Breast epithelium (tissue), 4 donors: ENCODE measurements around the gene ZMIZ2. TPM values are rescaled to one million over a fixed set of nuclear protein-coding genes. Genes with fewer than 3 reads are reported as not detected.
"Not testable (repeated sequence)": the region's sequence is repeated elsewhere in the genome, so short reads cannot be mapped to it uniquely, and the experiment has no call there.

ENCODE experiments used
- DNase-seq, 2 donors: peaks; one replicate each; pipeline ENCODE4 v3.0.0-alpha.2; 2019; ENCODE audit warnings: low spot score in 2 of 2
- H3K27ac ChIP-seq, 2 donors: fragments of 200-600 bp; sonication (generic) in 1 of 2; one replicate each; pipeline ENCODE4 v1.5.1; 2016 to 2019; ENCODE audit warnings: mild to moderate bottlenecking in 1 of 2
- H3K27me3 ChIP-seq, 2 donors: fragments of 200-600 bp; sonication (generic) in 1 of 2; one replicate each; pipeline versions ENCODE4 v1.5.1 to v1.6.0; 2017 to 2019; ENCODE audit warnings: control low read depth in 1 of 2, mild to moderate bottlenecking in 1 of 2
- H3K36me3 ChIP-seq: fragments of 200-600 bp; one replicate; pipeline ENCODE4 v1.5.1; 2019
- H3K4me1 ChIP-seq, 2 donors: fragments of 200-600 bp; sonication (generic); one replicate each; pipeline ENCODE4 v1.5.1; 2016 to 2019; ENCODE audit warnings: control low read depth in 1 of 2
- H3K4me3 ChIP-seq, 3 donors: fragments of 200-600 bp; sonication (generic); 1 replicate in 2 of 3; 2 replicates in 1 of 3; pipeline ENCODE4 v1.5.1; 2016 to 2019; ENCODE audit warnings: mild to moderate bottlenecking in 3 of 3, moderate library complexity in 2 of 3
- H3K9me3 ChIP-seq, 2 donors: fragments of 200-600 bp; sonication (generic) in 1 of 2; one replicate each; pipeline ENCODE4 v1.5.1; 2016 to 2019; ENCODE audit warnings: control low read depth in 1 of 2
- CTCF ChIP-seq, 3 donors: fragments of 450-650 bp; IDR thresholded peaks; one replicate each; pipeline ENCODE4 v1.5.1; 2016 to 2017; ENCODE audit warnings: antibody characterized with exemption in 3 of 3, mild to moderate bottlenecking in 3 of 3, moderate library complexity in 3 of 3
- POLR2A ChIP-seq: fragments of 450-650 bp; IDR thresholded peaks from one replicate; pipeline ENCODE4 v1.6.1; 2016; ENCODE audit warnings: antibody characterized with exemption, mild to moderate bottlenecking, moderate library complexity
- POLR2AphosphoS5 ChIP-seq, 3 donors: sonication (generic); formaldehyde crosslinking; IDR thresholded peaks; one replicate each; pipeline ENCODE4 v1.6.1; 2017; ENCODE audit warnings: antibody characterized with exemption in 3 of 3
- intact Hi-C: fragments of 100-400 bp; cut with DNase I; formaldehyde crosslinking; loops from one replicate; pipeline ENCODE4 v1.15.1; 2023; ENCODE audit warnings: low total_unique reads
- total RNA-seq, 3 donors: library from RNA; depleted of rRNA; stranded (reverse); fragments of >200 nt; gene quantifications; one replicate each; pipeline ENCODE4 v1.1.0, GENCODE V29; 2016

ZMIZ2 gene
- total RNA-seq, 3 donors from 2014 or later, result 12.5 to 30.1 (median 23.6) TPM

- H3K27me3 ChIP-seq, result no peaks in the 10 kb centered on the region
- intact Hi-C loops, result no loop called here
Measured at GRCh38 chr7:44716205-44716604, 32.4 kb upstream of the ZMIZ2 start.

GRCh38 chr7:44720301-44720700 lies 28.3 kb upstream of the ZMIZ2 start:
- Histone ChIP-seq H3K4me1 (no peaks in the 10 kb centered on the region), H3K9me3 (peaks cover 0 to 9% of the 10 kb centered on the region in 2 donors), H3K27ac (no peak overlapping the region), H3K36me3 (no peaks in the 10 kb centered on the region), H3K27me3 (no peaks in the 10 kb centered on the region), H3K4me3 (no peak overlapping the region)
- intact Hi-C loops, result no loop called here
- TF ChIP-seq CTCF (IDR thresholded peaks at IDR 0.05) (no peak), POLR2A (no peak), POLR2AphosphoS5 (IDR thresholded peaks at IDR 0.05) (no peak)
- DNase-seq, result no peak

More at GRCh38 chr7:44716205-44716604, 32.4 kb upstream of the ZMIZ2 start:
- H3K36me3 ChIP-seq, result no peaks in the 10 kb centered on the region
- no peak for DNase-seq
- H3K4me1 ChIP-seq, result no peaks in the 10 kb centered on the region
- peaks cover 0 to 9% of the 10 kb centered on the region in 2 donors for H3K9me3 ChIP-seq
- no peak for TF ChIP-seq POLR2AphosphoS5 (IDR thresholded peaks at IDR 0.05)
- TF ChIP-seq CTCF (IDR thresholded peaks at IDR 0.05), result no peak
- no peak for TF ChIP-seq POLR2A
- no peak overlapping the region for H3K27ac ChIP-seq
- no peak overlapping the region for H3K4me3 ChIP-seq

GRCh38 chr7:44724276-44724675 lies 24.4 kb upstream of the ZMIZ2 start:
- Histone ChIP-seq H3K27ac (no peak overlapping the region), H3K4me3 (no peak overlapping the region), H3K9me3 (peaks cover 0 to 9% of the 10 kb centered on the region in 2 donors), H3K27me3 (no peaks in the 10 kb centered on the region), H3K4me1 (no peaks in the 10 kb centered on the region), H3K36me3 (no peaks in the 10 kb centered on the region)
- DNase-seq, result no peak
- intact Hi-C loops, result no loop called here
- TF ChIP-seq CTCF (IDR thresholded peaks at IDR 0.05) (no peak), POLR2A (no peak), POLR2AphosphoS5 (IDR thresholded peaks at IDR 0.05) (no peak)

- H3K4me3 ChIP-seq, H3K4me1 ChIP-seq, intact Hi-C loops, H3K27me3 ChIP-seq, H3K36me3 ChIP-seq, H3K27ac ChIP-seq, H3K9me3 ChIP-seq, DNase-seq: not testable (repeated sequence)
Measured at GRCh38 chr7:44726250-44726649, 22.4 kb upstream of the ZMIZ2 start.

GRCh38 chr7:44727158-44727936 lies 21.3 kb upstream of the ZMIZ2 start:
- Histone ChIP-seq H3K4me1 (no peaks in the 10 kb centered on the region), H3K9me3 (no peaks in the 10 kb centered on the region), H3K27me3 (no peaks in the 10 kb centered on the region), H3K4me3 (no peak overlapping the region), H3K36me3 (no peaks in the 10 kb centered on the region), H3K27ac (no peak overlapping the region)
- TF ChIP-seq POLR2A, result no peak
- no peak for TF ChIP-seq POLR2AphosphoS5 (IDR thresholded peaks at IDR 0.05)
- TF ChIP-seq CTCF (IDR thresholded peaks at IDR 0.05), result no peak
- intact Hi-C loops, result no loop called here
- DNase-seq, result no peak
